HL-60/S4 (cell line): Measurements from ENCODE around the gene RASA3.

Source experiments
- in situ Hi-C: fragments of 300-500 bp; cut with MboI; formaldehyde crosslinking; loops from 2 replicates; pipeline ENCODE4 v1.14.3; 2022; ENCODE audit warnings: low sequenced_read_pairs

The RASA3 gene

GRCh38 chr13:113928685-113929627 lies 203.5 kb downstream of the RASA3 start:
- in situ Hi-C loops, result no loop called here
